Measurements from ENCODE around the gene LIG4.

The LIG4 gene

DNA sequence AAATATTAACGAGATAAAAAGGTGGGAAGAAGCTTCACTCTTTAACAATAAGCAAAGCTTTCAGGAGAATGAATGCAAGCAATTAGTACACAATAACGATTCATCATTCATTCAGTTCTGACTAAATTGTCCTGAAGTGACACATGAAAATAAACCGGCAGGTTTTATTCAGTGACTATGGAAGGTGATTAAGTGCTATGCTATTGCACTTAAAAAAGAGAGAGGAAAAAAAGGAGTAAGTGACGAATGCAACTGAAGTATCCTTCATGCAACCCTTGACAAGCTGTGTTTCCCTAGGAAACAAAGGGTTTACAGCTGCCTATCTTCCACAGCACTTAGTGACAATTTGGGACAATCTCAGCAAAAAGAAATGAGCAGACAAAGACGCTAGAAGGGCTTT, 1.4 kb downstream of the LIG4 start:
- ATAC-seq (no peak), DNase-seq (ENCODE audit: low spot score in 2 of 2) (no peak)
- Mint-ChIP-seq H3K4me3 (peak overlapping the region; percentile 96), H3K9me3 (peaks cover 5% of the 10 kb centered on the region), H3K36me3 (peaks cover 35% of the 10 kb centered on the region), H3K4me1 (peaks cover 14% of the 10 kb centered on the region), H3K27ac (peak overlapping the region; percentile 41)

DNA sequence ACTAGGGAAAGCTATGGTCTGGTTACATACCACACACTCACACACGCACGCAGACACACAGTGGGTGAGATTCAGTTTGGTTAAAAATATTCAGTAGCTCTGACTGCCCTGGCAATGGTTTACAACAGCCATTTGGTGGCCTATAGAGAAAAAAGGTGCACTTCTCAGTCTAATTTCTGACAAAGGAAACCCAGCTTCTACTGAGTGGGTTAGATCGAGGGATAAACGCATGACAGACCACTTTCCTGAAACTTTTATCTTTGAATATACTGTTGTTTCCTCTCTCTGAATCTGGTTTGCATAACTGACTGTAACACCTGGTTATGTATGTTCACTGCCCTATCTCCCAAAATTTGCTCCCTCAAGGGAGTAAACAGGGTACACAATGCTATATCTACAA, 2.5 kb downstream of the LIG4 start:
- peaks cover 14% of the 10 kb centered on the region for H3K4me1 Mint-ChIP-seq
- DNase-seq (ENCODE audit: low spot score in 2 of 2) (no peak), ATAC-seq (no peak)
- H3K36me3 Mint-ChIP-seq: peaks cover 29% of the 10 kb centered on the region
- no peak overlapping the region for H3K27ac Mint-ChIP-seq
- no peak overlapping the region for H3K4me3 Mint-ChIP-seq
- H3K9me3 Mint-ChIP-seq: peaks cover 8% of the 10 kb centered on the region

- H3K27ac Mint-ChIP-seq: no peak overlapping the region
- ATAC-seq (no peak), DNase-seq (ENCODE audit: low spot score in 2 of 2) (no peak)
- no peak overlapping the region for H3K4me3 Mint-ChIP-seq
- H3K36me3 Mint-ChIP-seq: peaks cover 23% of the 10 kb centered on the region
- peaks cover 10% of the 10 kb centered on the region for H3K4me1 Mint-ChIP-seq
- H3K9me3 Mint-ChIP-seq: peaks cover 8% of the 10 kb centered on the region
Observed at GRCh38 chr13:108210551-108210950, 4.8 kb downstream of the LIG4 start.

DNA sequence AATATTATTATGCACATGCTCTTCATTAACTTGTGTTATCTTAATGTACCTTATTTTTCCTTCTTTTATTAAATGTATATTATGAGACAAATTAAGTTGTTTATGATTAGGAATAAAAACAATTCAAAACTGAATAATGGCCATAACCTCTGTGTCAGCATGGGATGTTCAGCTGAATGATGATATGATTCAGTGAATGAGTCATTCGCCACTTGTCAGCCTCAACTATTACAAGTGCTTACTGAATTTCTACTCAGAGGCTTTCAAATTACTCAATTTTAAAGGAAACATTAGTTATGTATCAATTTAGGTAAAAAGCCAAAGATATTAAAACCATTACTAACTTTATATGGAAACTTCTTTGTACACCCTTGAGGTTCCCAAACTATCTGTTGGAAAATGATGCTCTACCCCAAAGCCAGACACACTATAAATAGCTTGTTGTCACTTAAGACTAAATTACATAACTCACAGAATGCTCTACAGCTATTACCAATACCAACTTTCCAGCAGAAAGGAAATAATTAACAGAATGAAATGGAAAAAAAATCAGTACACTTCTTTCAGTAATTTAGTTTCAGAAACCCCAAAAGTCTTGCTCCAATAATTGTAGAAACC, 14.4 kb downstream of the LIG4 start:
- no peak overlapping the region for H3K27ac Mint-ChIP-seq

DNA sequence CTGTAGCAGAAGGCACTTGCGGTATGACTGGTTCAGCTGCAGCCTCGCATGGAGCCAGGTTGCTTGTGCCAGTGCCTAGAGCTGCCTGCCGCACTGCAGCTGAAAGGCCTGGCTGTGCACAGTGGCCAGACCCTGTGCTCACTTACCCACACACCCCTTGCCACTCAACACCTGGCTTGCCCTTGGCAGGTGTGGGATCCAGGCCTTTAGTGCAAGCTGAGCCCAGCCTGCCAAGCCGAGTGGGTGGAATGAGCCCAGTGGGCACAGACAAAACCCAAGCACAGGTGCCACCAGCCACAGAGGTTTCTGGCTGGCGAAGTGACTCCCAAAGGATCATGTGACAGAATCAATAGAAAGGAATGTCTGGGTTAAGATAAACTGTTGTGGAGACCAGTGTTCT, 19.5 kb downstream of the LIG4 start:
- H3K9me3 Mint-ChIP-seq: peaks cover 9% of the 10 kb centered on the region
- DNase-seq (ENCODE audit: low spot score in 2 of 2): no peak
- H3K4me3 Mint-ChIP-seq: no peak overlapping the region
- H3K4me1 Mint-ChIP-seq: no peaks in the 10 kb centered on the region
- ATAC-seq: no peak
- no peak overlapping the region for H3K27ac Mint-ChIP-seq
- H3K36me3 Mint-ChIP-seq: no peaks in the 10 kb centered on the region

More for the DNA sequence above, 14.4 kb downstream of the LIG4 start:
- ATAC-seq: peak; percentile 98
- Mint-ChIP-seq H3K4me1 (peaks cover 12% of the 10 kb centered on the region), H3K36me3 (no peaks in the 10 kb centered on the region), H3K4me3 (no peak overlapping the region), H3K9me3 (no peaks in the 10 kb centered on the region)
- DNase-seq (ENCODE audit: low spot score in 2 of 2): no peak

DNA sequence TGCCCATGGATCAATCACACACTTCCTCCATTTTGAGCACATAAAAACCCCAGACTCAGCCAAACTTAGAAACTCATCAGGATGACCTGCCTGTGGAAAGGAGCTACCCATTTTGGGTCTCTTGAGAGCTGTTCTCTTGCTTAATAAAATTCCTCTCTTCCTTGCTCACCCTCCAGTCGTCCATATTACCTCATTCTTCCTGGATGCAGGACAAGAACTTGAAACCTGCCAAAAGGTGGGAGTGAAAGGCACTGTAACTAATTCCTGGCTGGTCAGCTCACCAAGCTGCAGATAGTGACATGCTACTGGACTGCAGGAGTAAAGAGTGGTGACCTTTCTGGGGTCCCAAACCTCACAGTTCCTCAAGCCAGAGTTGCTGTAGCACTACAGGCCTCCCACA, 20.2 kb downstream of the LIG4 start:
- H3K36me3 Mint-ChIP-seq: no peaks in the 10 kb centered on the region
- no peaks in the 10 kb centered on the region for H3K4me1 Mint-ChIP-seq
- ATAC-seq: no peak
- DNase-seq (ENCODE audit: low spot score in 2 of 2): no peak
- no peak overlapping the region for H3K4me3 Mint-ChIP-seq
- H3K27ac Mint-ChIP-seq: no peak overlapping the region
- H3K9me3 Mint-ChIP-seq: peaks cover 9% of the 10 kb centered on the region

DNA sequence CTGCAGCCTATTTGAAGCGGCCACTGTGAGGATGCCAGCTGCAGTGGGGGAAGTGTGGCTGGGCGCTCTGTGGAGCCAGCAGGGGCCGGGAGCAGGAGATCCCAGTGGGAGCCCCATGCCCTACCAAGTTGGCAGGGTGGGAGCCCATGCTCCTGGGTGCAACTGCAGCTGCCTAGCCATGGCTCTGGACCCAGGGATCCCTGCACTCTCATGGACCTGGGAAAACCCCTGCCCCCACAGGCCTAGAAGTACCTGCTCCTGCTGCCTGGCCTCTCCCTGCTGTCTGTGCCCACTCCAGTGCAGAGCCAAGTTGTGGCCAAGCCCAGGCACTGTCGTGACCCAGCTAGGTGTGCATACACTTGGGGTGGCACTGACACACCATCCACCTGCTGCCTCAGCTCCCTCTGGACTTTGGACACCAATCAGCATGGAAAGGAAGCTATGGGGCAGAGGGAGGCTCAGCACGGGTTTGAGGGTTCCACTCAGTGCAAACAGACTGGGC, 20.9 kb downstream of the LIG4 start:
- Mint-ChIP-seq H3K4me3 (no peak overlapping the region), H3K9me3 (peaks cover 9% of the 10 kb centered on the region), H3K36me3 (no peaks in the 10 kb centered on the region), H3K27ac (no peak overlapping the region), H3K4me1 (no peaks in the 10 kb centered on the region)
- DNase-seq (ENCODE audit: low spot score in 2 of 2) (no peak), ATAC-seq (no peak)

DNA sequence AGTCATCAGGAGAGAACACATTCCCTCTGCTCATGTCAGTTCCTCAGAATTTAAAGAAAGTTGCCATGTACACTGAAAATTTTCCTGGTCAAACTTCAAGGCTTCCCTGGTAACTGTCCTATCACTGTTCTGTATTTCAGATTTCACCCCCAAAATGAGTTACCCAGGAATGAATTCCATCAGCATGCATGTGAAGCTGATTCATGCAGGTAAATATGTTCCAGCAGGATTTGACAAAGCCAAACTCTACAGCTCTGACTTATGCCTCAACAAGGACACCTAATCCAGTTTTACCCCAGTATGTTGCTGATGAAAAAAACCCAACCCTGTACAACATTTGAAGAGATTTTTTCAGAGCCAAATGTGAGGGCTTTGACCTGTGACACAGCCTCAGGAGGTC, 21.5 kb downstream of the LIG4 start:
- no peak for DNase-seq (ENCODE audit: low spot score in 2 of 2)
- H3K4me3 Mint-ChIP-seq: no peak overlapping the region
- no peaks in the 10 kb centered on the region for H3K4me1 Mint-ChIP-seq
- no peak for ATAC-seq
- no peaks in the 10 kb centered on the region for H3K36me3 Mint-ChIP-seq
- peaks cover 9% of the 10 kb centered on the region for H3K9me3 Mint-ChIP-seq
- H3K27ac Mint-ChIP-seq: no peak overlapping the region

- no peak overlapping the region for H3K4me3 Mint-ChIP-seq
- H3K4me1 Mint-ChIP-seq: no peaks in the 10 kb centered on the region
- peaks cover 9% of the 10 kb centered on the region for H3K9me3 Mint-ChIP-seq
- H3K27ac Mint-ChIP-seq: no peak overlapping the region
- H3K36me3 Mint-ChIP-seq: no peaks in the 10 kb centered on the region
- no peak for DNase-seq (ENCODE audit: low spot score in 2 of 2)
- ATAC-seq: no peak
Observed at GRCh38 chr13:108190897-108191296, 24.4 kb downstream of the LIG4 start.

- Mint-ChIP-seq H3K9me3 (peaks cover 3% of the 10 kb centered on the region), H3K4me3 (no peak overlapping the region), H3K4me1 (no peaks in the 10 kb centered on the region), H3K36me3 (no peaks in the 10 kb centered on the region), H3K27ac (no peak overlapping the region)
- ATAC-seq (no peak), DNase-seq (ENCODE audit: low spot score in 2 of 2) (no peak)
Observed at GRCh38 chr13:108188260-108188659, 27.1 kb downstream of the LIG4 start.

GRCh38 chr13:108185223-108185622, 30.1 kb downstream of the LIG4 start:
- Mint-ChIP-seq H3K36me3 (no peaks in the 10 kb centered on the region), H3K27ac (no peak overlapping the region), H3K4me3 (no peak overlapping the region), H3K4me1 (no peaks in the 10 kb centered on the region), H3K9me3 (no peaks in the 10 kb centered on the region)
- no peak for DNase-seq (ENCODE audit: low spot score in 2 of 2)
- no peak for ATAC-seq

GRCh38 chr13:108182652-108183051, 32.7 kb downstream of the LIG4 start:
- DNase-seq (ENCODE audit: low spot score in 2 of 2): no peak
- no peak overlapping the region for H3K27ac Mint-ChIP-seq
- no peak for ATAC-seq
- no peaks in the 10 kb centered on the region for H3K9me3 Mint-ChIP-seq
- no peaks in the 10 kb centered on the region for H3K36me3 Mint-ChIP-seq
- no peak overlapping the region for H3K4me3 Mint-ChIP-seq
- H3K4me1 Mint-ChIP-seq: no peaks in the 10 kb centered on the region

DNA sequence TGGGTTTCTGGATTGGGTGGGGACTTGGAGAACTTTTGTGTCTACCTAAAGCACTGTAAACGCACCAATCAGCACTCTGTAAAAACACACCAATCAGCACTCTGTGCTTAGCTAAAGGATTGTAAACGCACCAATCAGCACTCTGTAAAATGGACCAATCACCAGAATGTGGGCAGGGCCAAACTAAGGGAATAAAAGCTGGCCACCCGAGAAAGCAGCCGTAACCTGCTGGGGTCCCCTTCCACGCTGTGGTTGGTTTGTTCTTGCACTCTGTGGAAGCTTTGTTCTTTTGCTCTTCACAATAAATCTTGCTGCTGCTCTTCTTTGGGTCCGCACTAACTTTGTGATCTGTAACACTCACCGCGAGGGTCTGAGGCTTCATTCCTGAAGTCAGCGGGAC, 37.3 kb downstream of the LIG4 start:
- H3K27ac Mint-ChIP-seq: no peak overlapping the region
- H3K9me3 Mint-ChIP-seq: no peaks in the 10 kb centered on the region
- ATAC-seq: no peak
- DNase-seq (ENCODE audit: low spot score in 2 of 2): no peak
- no peaks in the 10 kb centered on the region for H3K4me1 Mint-ChIP-seq
- no peak overlapping the region for H3K4me3 Mint-ChIP-seq
- no peaks in the 10 kb centered on the region for H3K36me3 Mint-ChIP-seq

GRCh38 chr13:108176685-108177274, 38.6 kb downstream of the LIG4 start:
- Mint-ChIP-seq H3K9me3 (peaks cover 2% of the 10 kb centered on the region), H3K4me1 (no peaks in the 10 kb centered on the region), H3K36me3 (no peaks in the 10 kb centered on the region), H3K27ac (no peak overlapping the region), H3K4me3 (no peak overlapping the region)
- no peak for ATAC-seq
- peak; percentile 21 to 62 for DNase-seq (ENCODE audit: low spot score in 2 of 2)

DNA sequence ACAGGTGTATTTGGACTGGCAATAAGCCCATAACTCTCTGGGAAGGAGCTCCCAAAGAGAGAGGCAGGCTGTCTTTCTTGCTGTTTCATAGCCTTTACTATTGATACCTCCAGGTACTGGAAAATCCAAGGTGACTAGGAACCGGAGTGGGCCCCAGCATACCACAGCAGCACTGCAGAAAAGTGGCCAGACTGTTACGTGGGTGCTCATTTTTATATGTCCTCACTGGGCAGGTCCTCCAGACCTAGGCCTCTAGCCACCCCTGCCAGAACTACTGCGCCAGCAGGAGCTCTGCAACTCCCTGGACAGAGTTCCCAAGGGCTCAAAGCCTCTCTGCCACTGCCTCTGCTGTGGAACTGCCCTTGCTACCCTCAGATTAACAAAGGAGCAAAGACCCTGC, 46.4 kb downstream of the LIG4 start:
- H3K36me3 Mint-ChIP-seq: no peaks in the 10 kb centered on the region
- H3K4me1 Mint-ChIP-seq: no peaks in the 10 kb centered on the region
- no peak for ATAC-seq
- no peak overlapping the region for H3K27ac Mint-ChIP-seq
- no peak overlapping the region for H3K4me3 Mint-ChIP-seq
- no peak for DNase-seq (ENCODE audit: low spot score in 2 of 2)
- H3K9me3 Mint-ChIP-seq: peaks cover 13% of the 10 kb centered on the region

- ATAC-seq: no peak
- no peaks in the 10 kb centered on the region for H3K36me3 Mint-ChIP-seq
- peaks cover 5% of the 10 kb centered on the region for H3K9me3 Mint-ChIP-seq
- H3K4me1 Mint-ChIP-seq: no peaks in the 10 kb centered on the region
- no peak for DNase-seq (ENCODE audit: low spot score in 2 of 2)
- H3K27ac Mint-ChIP-seq: no peak overlapping the region
- H3K4me3 Mint-ChIP-seq: no peak overlapping the region
Observed at GRCh38 chr13:108166078-108166477, 49.3 kb downstream of the LIG4 start.
